HG03064 (cell line): ENCODE measurements around the gene ATCAY.
"Not testable (repeated sequence)": the region's sequence is repeated elsewhere in the genome, so short reads cannot be mapped to it uniquely, and the experiment has no call there.

Experiments
- ATAC-seq: cut with Tn5 transposase; IDR thresholded peaks from one replicate; pipeline ENCODE4 v1.9.1; 2021; ENCODE audit warnings: low read depth; ENCODE audit not compliant: unreplicated experiment

ATCAY gene

DNA sequence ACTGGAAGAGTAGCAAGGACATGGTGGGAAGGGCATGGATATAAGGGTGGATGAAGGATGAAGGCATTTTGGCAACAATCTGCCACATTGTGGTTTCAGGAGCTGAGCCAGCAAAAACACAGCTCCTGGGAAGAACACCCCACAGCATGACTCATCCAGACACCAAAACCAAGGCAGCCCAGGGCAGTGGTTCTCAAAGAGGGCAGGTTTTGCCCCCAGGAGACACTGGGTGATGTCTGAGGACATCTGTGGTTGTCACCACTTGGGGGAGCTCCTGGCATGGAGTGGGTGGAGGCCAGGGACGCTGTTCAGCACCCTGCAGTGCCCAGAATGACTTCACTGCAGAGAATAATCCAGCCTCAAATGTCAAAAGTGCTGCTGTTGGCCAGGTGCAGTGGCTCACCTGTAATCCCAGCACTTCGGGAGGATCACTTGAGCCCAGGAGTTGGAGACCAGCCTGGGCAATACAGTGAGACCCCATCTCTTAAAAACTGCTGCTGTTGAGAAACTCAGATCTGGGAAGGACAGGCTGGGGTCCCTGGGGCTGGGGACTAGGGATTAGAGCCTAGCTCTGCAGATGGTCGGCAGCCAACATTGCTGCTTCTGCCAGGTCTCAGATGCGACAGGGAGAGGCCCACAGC, 27.8 kb upstream of the ATCAY start:
- no peak for ATAC-seq

DNA sequence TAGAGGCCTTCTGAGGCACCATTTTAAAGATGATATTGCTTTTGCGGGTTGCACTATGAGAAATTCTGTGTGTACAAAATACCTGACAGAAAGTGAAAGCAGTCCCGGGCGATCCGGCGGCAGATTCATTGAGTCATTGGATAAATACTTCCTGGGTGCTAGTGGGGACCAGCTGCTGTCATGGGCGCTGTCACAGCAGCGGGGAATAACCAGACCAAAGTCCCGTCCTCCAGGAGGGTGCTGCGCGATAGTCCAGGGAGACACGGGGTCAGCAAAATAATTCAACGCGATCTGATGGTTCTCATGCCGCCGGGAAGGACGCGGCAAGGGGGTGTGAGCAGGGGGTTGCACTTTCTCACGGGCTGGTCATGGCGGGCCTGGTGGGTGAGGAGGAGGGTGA, 25.2 kb upstream of the ATCAY start:
- ATAC-seq: no peak

DNA sequence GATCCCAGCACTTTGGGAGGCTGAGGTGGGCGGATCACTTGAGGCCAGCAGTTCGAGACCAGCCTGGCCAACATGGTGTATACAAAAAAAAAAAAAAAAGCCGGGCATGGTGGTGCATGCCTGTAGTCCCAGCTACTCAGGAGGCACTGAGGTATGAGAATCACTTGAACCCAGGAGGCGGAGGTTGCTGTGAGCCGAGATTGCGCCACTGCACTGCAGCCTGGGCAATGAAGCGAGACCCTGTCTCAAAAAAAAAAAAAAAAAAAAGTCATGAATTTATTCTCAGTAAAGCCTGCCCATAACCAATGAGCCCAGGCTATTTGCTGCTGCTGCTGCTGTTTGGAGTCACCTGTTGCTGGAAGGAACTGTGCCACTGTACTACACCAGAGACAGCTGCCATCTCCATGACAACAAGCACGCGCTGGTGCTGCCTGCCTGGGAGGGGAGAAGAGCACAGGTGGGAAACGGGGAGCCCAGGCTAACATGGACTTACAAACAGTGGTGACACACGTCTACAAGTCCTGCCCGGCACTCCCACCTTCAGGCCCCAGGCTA, 23.0 kb upstream of the ATCAY start:
- ATAC-seq: no peak

DNA sequence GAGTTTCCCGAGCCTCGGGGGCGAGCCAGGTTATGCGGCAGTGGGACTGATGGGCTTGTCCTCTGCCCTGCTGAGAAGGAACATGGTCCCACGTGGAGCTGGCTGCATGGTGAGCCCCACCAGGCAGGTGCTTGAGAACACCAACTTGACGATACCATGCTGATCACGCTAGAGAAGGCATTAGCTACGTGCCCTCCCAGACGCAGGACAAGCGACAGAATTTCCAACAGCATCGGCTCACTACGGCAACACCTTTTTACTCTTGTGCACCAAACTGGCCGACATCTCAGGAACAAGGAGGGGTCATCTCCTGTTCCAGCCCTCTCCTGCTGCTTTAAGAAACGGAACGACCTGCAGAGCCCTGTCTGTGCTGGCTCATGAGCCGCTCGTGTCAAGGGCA, 20.0 kb upstream of the ATCAY start:
- no peak for ATAC-seq

DNA sequence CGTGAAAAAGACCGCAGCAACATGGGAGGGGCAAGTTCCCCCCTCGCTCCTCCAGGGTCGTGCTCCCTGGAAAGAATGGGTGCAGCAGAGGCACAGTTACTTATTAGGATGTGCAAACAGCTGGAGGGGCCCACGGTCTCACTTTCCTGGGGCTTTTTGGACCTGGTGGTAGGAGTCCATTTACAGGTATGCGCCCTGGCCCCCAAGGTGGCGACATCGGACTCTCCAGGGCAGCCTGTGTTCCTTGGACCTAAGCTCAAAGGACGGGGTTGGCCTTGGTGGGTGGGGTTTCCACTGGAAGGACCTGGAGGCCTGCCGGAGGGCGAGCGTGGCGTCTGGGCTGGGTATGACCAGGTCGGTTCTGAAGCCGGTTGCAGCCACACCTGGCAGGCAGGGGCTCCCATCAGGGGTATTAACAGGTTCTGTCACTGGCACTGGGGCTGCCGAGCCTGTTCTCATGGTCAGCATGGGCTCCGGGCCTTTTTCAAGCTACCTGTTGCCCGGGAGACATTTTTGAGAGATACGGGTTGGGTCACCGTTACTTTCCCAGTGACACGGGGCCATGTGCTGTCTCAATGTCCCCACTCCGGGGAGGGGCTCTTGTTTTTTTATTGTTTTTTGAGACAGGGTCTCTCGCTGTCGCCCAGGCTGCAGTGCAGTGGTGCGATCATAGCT, 17.5 kb upstream of the ATCAY start:
- no peak for ATAC-seq

DNA sequence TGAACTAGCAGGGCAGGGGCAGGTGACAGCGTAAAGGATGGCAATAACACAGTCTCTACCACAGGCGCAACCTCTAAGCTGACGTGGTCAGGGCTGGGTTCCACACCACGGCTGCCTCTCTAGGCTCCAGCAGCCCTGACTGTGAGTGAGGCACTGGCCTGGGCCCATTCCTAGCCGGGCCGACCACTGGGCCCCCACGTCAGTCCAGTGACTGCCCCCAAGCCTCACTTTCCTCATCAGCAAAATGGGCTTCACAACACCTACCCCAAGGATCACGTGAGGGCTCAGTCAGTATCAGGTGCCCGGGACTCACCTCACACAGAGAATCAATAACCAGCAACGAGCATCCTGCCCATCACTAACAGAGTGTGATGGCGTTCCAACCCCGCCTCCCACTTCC, 16.8 kb upstream of the ATCAY start:
- ATAC-seq: no peak

DNA sequence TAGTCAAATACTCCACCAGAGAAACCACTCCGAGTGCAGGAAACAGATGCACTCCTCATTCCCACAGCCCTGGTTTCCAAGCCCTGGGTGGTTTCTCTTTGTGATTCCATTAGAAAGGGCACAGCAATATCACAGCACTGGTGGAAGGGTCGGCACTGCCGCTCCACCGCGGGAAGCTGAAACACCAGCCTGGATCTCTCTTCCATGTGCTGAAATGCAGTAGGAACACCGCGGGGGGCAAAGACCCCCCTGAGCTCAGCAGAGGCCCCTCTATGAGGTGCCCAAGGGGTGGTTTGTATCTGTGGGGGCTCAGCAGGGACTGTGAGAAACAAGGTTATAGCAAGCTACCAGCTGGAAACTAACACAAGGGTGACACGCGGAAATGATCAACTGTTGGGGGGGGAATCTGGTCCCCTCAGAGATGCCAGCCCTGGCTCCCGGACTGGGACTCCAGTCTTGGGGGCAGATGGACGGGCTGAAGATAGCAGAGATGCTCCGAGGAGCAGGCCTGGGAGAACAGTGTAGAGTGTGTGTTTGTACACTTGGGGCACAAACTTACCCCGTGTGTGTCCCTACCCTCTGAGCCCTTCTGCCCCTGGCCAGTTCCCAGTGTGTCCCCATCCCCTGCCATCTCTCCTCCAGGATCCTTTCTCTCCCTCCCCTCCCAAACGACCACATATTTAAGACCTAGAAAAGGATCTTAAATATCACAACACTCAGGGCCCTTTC, 13.4 kb upstream of the ATCAY start:
- ATAC-seq: no peak

DNA sequence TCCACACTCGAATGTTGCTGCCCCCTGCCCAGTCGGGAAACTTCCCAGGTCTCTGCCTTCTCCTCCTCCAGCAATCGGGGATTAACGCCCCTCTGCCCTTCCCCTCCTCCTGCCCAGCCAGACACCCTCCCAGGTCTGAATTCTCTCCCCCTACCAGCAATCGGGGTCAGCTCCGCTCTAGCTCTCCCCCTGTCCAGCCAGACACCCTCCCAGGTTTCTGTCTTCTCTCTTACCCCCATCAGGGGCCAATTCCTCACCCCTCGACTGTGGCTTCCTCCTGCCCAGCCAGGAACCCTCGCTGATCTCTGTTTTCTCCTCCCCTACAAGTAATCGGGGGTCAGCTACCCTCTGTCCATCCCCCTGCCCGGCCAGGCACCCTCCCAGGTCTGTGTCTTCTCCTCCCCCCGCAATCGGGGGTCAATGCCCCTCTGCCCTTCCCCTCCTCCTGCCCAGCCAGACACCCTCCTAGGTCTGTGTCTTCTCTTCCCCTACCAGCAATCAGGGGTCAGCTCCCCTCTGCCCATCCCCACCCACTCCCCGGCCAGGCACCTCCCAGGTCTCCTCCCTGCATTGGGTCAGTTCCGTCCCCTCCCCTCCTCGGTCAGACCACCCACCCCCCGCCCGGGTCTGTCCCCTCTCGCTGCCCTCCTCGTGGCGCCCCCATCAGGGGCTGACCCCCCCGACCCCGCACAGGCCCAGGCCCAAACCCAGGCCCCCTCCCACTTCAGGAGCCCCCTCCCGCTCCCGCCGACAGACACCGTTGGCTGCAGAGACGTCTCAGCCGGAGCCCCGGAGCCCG, 12.3 kb upstream of the ATCAY start:
- no peak for ATAC-seq

DNA sequence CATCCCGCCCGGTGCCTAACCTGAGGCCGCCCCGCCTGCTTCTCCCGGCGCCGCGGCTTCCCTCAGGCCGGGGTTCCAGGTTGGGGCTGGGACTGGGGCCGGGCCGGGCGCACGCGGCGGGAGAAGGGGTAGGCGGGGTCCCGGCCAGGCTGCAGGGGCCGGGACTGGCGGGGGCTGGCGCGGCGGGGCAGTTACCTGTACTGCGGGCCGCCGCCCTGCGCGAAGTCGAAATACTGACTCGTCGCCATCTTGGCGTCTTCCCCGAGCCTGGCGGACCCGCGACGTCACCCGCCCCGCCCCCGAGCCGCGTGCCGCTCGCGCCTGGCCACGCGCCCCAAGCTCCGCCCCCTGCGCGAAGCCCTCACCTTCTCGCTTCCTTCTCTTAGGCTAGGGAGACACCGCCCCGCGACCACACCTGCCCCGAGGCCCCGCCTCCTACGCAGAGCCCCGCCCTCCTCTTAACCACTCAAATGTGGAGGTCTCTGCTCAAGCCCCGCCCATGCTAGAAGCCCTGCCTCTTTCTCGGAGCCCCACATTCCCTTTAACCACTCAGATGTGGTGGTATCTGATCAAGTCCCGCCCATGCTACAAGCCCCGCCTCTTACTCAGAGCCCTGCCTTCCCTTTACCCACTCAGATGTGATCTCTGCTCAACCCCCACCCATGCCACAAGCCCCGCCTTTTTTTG, 11.6 kb upstream of the ATCAY start, which contains the start of gene ZFR2:
ZFR2 (minus strand) TSS at position 269 of the 687 bp plus-strand sequence; CDS start at position 248, 21 bp downstream.
- ATAC-seq: no peak

DNA sequence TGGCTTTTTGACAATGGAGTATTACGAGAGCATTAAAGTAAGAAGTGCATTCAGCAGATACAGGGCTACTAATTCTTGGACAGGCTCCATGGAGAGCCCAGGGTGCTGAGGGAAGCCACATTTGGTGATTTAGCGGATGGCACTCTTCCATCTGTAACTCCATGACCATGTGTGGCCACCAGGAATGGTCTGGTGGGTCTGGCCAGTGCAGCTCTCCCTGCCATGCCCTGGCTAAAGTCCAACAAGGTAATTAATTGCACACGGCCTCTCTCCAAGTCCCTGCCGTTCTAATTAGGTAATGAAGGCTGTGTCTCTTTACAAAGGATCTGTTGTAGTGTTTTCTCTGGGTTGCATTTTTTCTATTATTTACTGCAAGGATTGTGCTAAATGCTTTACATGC, 7.3 kb upstream of the ATCAY start:
- ATAC-seq: no peak

DNA sequence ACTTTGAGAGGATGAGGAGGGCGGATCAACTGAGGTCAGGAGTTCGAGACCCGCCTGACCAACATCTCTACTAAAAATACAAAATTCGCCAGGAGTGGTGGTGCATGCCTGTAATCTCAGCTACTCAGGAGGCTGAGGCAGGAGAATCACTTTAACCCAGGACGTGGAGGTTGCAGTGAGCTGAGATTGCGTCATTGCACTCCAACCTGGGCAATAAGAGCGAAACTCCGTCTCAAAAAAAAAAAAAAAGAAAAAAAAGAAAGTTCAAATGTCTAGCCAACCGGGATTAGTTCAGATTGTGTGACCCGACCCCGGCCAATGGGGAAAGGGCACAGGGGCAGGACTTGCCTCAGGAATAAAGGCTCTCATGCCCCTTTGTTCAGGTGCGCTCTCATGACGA, 5.8 kb upstream of the ATCAY start:
- not testable (repeated sequence) for ATAC-seq

DNA sequence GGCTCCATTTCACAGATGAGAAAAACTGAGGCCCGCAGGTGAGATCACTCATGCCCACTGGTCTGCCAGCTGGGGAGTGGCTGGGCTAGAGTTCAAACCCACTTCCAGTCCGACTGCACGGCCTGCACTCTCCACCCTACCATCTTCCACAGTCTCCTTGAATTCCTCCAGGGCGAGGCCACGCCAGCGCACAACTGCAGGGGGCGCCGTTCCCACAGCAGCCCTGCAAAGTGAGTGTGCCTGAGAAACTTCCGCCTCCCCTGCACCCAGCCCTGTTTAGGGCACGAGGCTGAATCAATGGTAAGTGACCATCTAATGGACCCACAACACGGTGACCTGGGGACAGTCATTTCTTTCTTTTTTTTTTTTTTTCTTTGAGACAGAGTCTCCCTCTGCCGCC, 829 bp upstream of the ATCAY start:
- no peak for ATAC-seq

DNA sequence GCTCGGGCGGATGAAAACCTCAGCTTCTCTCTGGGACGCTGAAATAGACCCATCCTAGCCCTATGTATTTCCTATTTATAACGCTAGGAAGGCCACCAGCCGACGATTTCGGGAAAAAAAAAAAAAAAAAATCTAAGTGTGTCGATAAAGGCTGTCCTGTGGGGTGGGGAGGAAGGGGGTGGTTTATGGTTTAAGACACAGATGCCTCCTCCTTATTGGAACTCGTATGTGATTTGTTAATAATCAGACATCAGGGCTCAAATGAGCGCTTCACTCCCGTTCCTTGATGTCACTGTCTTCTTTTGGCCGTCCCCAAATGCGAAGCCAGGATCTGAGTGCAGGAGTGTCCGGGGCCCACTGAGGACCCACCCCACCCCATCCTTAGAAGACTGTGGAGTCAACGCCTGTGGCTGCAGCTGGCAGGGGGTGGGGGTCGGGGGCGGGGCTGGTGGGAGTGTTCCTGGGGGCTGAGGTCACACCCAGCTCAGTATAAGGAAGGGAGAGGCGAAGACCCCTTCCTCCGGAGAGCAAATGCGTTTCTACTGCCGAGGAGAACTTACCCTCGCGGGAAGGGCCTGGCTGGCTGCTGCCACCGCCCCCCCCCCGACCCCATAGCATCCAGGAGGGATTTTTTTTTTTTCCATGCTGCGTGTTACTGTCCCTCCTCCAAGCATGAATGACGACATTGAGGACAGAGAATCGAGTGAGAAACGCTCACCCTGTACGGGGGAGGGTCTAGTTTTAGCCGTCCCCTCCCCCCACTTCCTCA, 971 bp downstream of the ATCAY start:
- ATAC-seq: no peak

DNA sequence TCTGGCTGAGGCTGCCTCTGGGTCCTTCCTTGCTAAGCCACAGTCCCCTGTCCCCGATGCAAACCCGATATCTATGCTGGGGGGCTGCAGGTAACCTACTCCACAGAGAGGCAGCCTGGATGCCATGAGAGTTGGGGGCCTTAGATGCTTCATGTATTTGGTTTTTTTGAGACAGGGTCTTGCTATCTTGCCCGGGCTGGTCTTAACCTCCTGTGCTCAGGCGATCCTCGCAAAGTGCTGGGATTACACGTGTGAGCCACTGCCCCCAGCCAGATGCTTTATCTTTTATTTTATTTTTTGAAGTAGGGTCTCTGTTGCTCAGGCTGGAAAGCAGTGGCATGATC, 1.5 kb downstream of the ATCAY start:
- no peak for ATAC-seq

DNA sequence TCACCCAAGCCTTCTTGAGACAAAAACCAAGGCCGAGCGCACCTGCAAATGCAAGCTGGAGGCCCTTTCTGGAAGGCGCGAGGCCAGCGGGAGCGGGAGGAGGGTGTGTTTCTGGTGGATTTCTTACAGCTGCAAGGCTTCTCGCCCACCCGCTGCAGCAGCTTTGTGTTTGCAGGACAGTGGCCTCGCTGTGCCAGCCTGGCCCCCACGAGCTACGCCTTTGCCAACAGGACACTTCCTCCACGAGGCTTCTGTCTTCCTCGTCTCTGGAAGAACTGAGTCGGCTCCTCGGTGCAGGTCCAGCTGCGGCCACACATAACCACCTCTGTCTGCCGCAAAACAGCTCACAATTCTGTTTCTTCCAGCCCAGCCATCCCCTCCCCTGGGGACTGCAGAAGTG, 10.1 kb downstream of the ATCAY start:
- ATAC-seq: no peak

DNA sequence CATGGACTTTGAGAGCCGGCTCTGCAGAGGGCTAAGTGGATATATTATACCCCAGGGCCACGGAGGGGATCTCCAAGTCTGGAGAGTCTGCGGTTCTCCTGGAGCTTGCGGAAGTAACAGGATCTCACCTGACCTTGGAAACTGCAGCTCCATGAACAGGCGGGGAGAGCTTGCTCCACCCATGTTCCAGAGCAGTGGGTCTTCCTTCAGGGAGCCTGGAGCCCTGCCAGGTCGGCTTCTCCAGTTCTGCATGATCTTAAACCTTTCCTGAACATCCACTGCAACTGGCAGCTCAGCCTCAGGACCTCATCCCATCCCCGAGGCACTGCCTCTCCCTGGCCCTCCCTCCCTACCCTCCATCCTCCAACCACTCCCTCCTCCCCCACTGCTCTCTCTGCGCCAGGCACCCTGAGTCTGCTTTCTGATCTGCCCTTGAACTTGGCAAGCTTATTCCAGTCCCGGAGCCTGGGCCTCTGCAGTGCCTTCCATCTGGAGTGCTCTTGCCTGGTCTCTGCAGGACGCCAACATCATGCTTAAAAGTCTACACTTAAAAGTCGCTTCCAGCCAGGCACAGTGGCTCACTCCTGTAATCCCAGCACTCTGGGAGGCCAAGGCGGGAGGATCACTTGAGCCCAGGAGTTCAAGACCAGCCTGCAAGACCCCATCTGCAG, 13.2 kb downstream of the ATCAY start:
- ATAC-seq: no peak

DNA sequence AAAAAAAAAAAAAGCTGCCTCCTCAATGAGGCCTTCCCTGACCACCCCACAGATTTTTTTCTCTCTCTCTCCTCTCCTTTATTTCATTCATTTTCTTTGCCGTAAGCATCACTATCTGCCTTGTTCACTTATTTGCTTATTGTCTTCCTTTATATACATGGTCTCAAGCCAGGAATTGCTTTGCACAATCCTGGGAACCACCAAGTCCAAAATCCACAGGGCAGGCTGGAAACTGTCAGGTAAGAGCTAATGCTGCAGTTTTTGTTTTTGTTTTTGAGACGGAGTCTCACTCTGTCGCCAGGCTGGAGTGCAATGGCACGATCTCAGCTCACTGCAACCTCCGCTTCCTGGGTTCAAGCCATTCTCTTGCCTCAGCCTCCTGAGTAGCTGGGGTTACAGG, 14.5 kb downstream of the ATCAY start:
- not testable (repeated sequence) for ATAC-seq

DNA sequence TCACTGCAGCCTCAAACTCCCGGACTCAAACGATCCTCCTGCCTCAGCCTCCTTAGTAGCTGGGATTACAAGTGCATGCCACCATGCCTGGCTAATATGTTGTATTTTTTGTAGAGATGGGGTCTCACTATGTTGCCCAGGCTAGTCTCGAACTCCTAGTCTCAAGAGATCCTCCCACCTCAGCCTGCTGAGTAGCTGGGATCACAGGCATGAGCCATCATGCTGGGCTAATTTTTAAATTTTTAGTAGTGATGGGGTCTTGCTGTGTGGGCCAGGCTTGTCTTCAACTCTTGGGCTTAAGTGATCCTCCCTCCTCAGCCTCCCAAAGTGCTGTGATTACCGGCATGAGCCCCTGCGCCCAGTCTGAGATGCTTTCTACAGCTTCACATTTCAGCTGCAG, 15.3 kb downstream of the ATCAY start:
- no peak for ATAC-seq

DNA sequence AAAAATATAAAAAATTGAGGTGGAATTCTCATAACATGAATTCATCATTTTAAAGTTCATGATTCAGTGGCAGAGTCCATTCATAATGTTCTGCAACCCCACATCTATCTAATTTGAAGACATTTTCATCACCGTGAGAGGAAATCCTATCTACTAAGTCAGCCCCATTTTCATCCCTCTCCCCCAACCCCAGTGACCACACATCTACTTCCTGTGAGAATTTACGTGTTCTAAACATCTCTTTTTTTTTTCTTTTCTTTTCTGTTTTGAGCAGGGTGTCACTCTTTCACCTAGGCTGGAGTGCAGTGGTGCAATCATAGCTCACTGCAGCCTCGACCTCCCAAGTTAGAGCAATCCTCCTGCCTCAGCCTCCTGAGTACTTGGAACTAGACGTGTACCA, 17.5 kb downstream of the ATCAY start:
- ATAC-seq: no peak
